RWPE2 (cell line): ENCODE data around the gene UBASH3B.

Experiments
- ATAC-seq: fragments of 200-7000 bp; cut with Tn5 transposase; 3 replicates; pipeline ENCODE4 v1.9.1; 2021; ENCODE audit warnings: low read depth
- DNase-seq: peaks from one replicate; pipeline ENCODE4 v3.0.0-alpha.2; 2020; ENCODE audit warnings: low spot score
- H3K27ac ChIP-seq: fragments of 450-650 bp; 2 replicates; pipeline ENCODE4 v1.5.1; 2017; ENCODE audit warnings: mild to moderate bottlenecking; ENCODE audit not compliant: poor library complexity, severe bottlenecking
- H3K27me3 ChIP-seq: fragments of 250-450 bp; sonication (Bioruptor Pico); 2 replicates; pipeline ENCODE4 v1.5.1; 2021; ENCODE audit warnings: mild to moderate bottlenecking, moderate library complexity; ENCODE audit not compliant: insufficient read depth, poor library complexity, severe bottlenecking
- H3K36me3 ChIP-seq: fragments of 250-450 bp; sonication (Bioruptor Pico); 2 replicates; pipeline ENCODE4 v1.5.1; 2020; ENCODE audit warnings: low read depth, mild to moderate bottlenecking, moderate library complexity
- H3K4me1 ChIP-seq: fragments of 250-450 bp; sonication (Bioruptor Pico); 2 replicates; pipeline ENCODE4 v1.5.1; 2021; ENCODE audit warnings: mild to moderate bottlenecking, moderate library complexity; ENCODE audit not compliant: insufficient read depth, poor library complexity, severe bottlenecking
- H3K4me3 ChIP-seq: fragments of 250-450 bp; sonication (Bioruptor Pico); 2 replicates; pipeline ENCODE4 v1.5.1; 2021; ENCODE audit warnings: mild to moderate bottlenecking, moderate library complexity; ENCODE audit not compliant: severe bottlenecking
- H3K9me3 ChIP-seq: fragments of 250-450 bp; sonication (Bioruptor Pico); 2 replicates; pipeline ENCODE4 v1.5.1; 2021; ENCODE audit warnings: mild to moderate bottlenecking, moderate library complexity; ENCODE audit not compliant: severe bottlenecking
- CTCF ChIP-seq: fragments of 450-650 bp; IDR thresholded peaks from one replicate; pipeline ENCODE4 v1.5.1; 2017; ENCODE audit warnings: mild to moderate bottlenecking, moderate library complexity; ENCODE audit not compliant: poor library complexity, severe bottlenecking

Gene UBASH3B

GRCh38 chr11:122793515-122793914 lies 138.0 kb downstream of the UBASH3B start:
- Histone ChIP-seq H3K4me3 (no peak overlapping the region), H3K27me3 (no peaks in the 10 kb centered on the region), H3K9me3 (no peaks in the 10 kb centered on the region), H3K27ac (no peak overlapping the region), H3K36me3 (peaks cover 41% of the 10 kb centered on the region), H3K4me1 (no peaks in the 10 kb centered on the region)
- TF ChIP-seq CTCF = no peak
- no peak for ATAC-seq
- DNase-seq = no peak

- H3K9me3 ChIP-seq = no peaks in the 10 kb centered on the region
- TF ChIP-seq CTCF = no peak
- H3K36me3 ChIP-seq = peaks cover 39% of the 10 kb centered on the region
- no peak for DNase-seq
- H3K4me1 ChIP-seq = no peaks in the 10 kb centered on the region
- no peak overlapping the region for H3K4me3 ChIP-seq
- H3K27me3 ChIP-seq = no peaks in the 10 kb centered on the region
- no peak overlapping the region for H3K27ac ChIP-seq
- no peak for ATAC-seq
Observed at GRCh38 chr11:122795307-122795706, 139.8 kb downstream of the UBASH3B start.

GRCh38 chr11:122796128-122796717 lies 140.7 kb downstream of the UBASH3B start:
- ATAC-seq (peak; percentile 63), DNase-seq (no peak)
- H3K36me3 ChIP-seq = peaks cover 33% of the 10 kb centered on the region

GRCh38 chr11:122797651-122798050 lies 142.1 kb downstream of the UBASH3B start:
- no peak overlapping the region for H3K4me3 ChIP-seq
- no peak for ATAC-seq
- DNase-seq = no peak
- H3K27me3 ChIP-seq = no peaks in the 10 kb centered on the region
- H3K4me1 ChIP-seq = peaks cover 4% of the 10 kb centered on the region
- no peaks in the 10 kb centered on the region for H3K9me3 ChIP-seq
- H3K27ac ChIP-seq = no peak overlapping the region
- peaks cover 33% of the 10 kb centered on the region for H3K36me3 ChIP-seq
- TF ChIP-seq CTCF = no peak

More at GRCh38 chr11:122796128-122796717, 140.7 kb downstream of the UBASH3B start:
- no peaks in the 10 kb centered on the region for H3K27me3 ChIP-seq
- no peaks in the 10 kb centered on the region for H3K9me3 ChIP-seq
- H3K4me1 ChIP-seq = no peaks in the 10 kb centered on the region
- H3K4me3 ChIP-seq = no peak overlapping the region
- peak; percentile 91 for TF ChIP-seq CTCF
- no peak overlapping the region for H3K27ac ChIP-seq

- no peak for TF ChIP-seq CTCF
- Histone ChIP-seq H3K4me1 (peaks cover 21% of the 10 kb centered on the region), H3K27ac (no peak overlapping the region), H3K4me3 (no peak overlapping the region), H3K9me3 (no peaks in the 10 kb centered on the region), H3K27me3 (no peaks in the 10 kb centered on the region), H3K36me3 (peaks cover 33% of the 10 kb centered on the region)
- no peak for DNase-seq
- ATAC-seq = no peak
Observed at GRCh38 chr11:122799406-122800105, 144.0 kb downstream of the UBASH3B start.
